Heart left ventricle (tissue), 13 donors: ENCODE results near the gene USP40.

Experiments
- CTCF ChIP-seq, 12 donors: fragments of 200-600 bp; sonication (generic) in 4 of 12; IDR thresholded peaks; one replicate each; pipeline versions ENCODE4 v1.5.0 to v1.8.0; 2018 to 2022; ENCODE audit warnings: antibody characterized with exemption in 12 of 12, mild to moderate bottlenecking in 5 of 12
- POLR2A ChIP-seq, 2 donors: fragments of 450-650 bp; IDR thresholded peaks; one replicate each; pipeline ENCODE4 v1.6.1; 2017; ENCODE audit warnings: antibody characterized with exemption in 2 of 2, mild to moderate bottlenecking in 2 of 2, moderate library complexity in 2 of 2
- donor health status: ischemic (EF 13 %, LVEDD 7.1; RV severe dilation, severe dysfunction).
- donor health status: DM: no; HTN: yes; CAD: no.
- donor health status: DM: no; HTN: no; CAD: no.
- donor health status: ischemic (EF 25% LVEDD 6.9; RV normal size, moderate dysfunction).
- donor health status: ischemic (EF 25% LVEDD 5.7; RV mildly dilated, moderate dysfunction).
- donor health status: ischemic (EF 35%, LVEDD 5.7; RV mildly dilated, moderate dysfunction).
- donor health status: nonischemic (EF 11% LVEDD 7.7; RV severe dilation, severe dysfunction).
- donor health status: DM: yes; HTN: yes; CAD: no.
- donor health status: PGD.
- donor health status: ischemic (EF 29% LVEDD 5.4; RV normal size, mild dysfunction).
- donor health status: nonischemic (EF 23%, LVEDD 6.1; RV moderate dilation, normal function).

GRCh38 chr2:233490831-233491230, 75.8 kb downstream of the USP40 start:
- no peak for TF ChIP-seq CTCF (IDR thresholded peaks at IDR 0.05)
- no peak for TF ChIP-seq POLR2A (IDR thresholded peaks at IDR 0.05)
